Measurements from ENCODE around the gene SLC12A6.

DNA sequence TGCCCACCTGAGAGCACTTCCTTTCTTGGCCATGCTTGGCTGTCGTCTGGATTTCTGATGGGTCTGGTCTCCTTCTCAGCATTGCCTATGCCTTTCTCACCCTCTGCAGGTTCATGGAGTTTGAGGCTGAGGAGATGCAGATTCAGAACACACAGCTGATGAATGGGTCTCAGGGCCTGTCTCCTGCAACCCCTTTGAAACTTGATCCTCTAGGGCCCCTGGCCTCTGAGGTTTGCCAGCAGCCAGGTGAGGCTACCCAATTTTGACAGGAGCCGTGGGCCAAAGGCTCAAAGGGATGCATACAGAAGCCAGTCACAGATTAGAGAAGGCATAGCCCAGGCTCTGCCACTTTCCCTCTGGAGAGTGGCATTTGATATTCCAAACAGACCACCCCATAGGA, 16.0 kb upstream of the SLC12A6 start:
- TF ChIP-seq, protein P1, sequence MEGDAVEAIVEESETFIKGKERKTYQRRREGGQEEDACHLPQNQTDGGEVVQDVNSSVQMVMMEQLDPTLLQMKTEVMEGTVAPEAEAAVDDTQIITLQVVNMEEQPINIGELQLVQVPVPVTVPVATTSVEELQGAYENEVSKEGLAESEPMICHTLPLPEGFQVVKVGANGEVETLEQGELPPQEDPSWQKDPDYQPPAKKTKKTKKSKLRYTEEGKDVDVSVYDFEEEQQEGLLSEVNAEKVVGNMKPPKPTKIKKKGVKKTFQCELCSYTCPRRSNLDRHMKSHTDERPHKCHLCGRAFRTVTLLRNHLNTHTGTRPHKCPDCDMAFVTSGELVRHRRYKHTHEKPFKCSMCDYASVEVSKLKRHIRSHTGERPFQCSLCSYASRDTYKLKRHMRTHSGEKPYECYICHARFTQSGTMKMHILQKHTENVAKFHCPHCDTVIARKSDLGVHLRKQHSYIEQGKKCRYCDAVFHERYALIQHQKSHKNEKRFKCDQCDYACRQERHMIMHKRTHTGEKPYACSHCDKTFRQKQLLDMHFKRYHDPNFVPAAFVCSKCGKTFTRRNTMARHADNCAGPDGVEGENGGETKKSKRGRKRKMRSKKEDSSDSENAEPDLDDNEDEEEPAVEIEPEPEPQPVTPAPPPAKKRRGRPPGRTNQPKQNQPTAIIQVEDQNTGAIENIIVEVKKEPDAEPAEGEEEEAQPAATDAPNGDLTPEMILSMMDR (IDR thresholded peaks at IDR 0.05; ENCODE audit: insufficient read depth, low read length, poor library complexity, severe bottlenecking) = no peak
- TF ChIP-seq EZH2phosphoT487 (conservative IDR thresholded peaks at IDR 0.05; ENCODE audit: low read length) = no peak
